Right atrium auricular region (tissue), 2 donors: ENCODE results near the gene LRRC56. TPM values are rescaled to one million over a fixed set of nuclear protein-coding genes. Genes with fewer than 3 reads are reported as not detected.
"Not testable (repeated sequence)": the region's sequence is repeated elsewhere in the genome, so short reads cannot be mapped to it uniquely, and the experiment has no call there.

Experiments
- DNase-seq: peaks from one replicate; pipeline ENCODE4 v3.0.0-alpha.2; 2019; ENCODE audit warnings: low spot score
- H3K27ac ChIP-seq, 2 donors: fragments of 200-600 bp; sonication (generic); 1 replicate in 1 of 2; 2 replicates in 1 of 2; pipeline ENCODE4 v1.5.1; 2016 to 2019
- H3K27me3 ChIP-seq, 2 donors: fragments of 200-600 bp; sonication (generic); one replicate each; pipeline versions ENCODE4 v1.5.1 to v1.6.0; 2017 to 2019
- H3K36me3 ChIP-seq: fragments of 200-600 bp; sonication (generic); one replicate; pipeline ENCODE4 v1.5.1; 2016
- H3K4me1 ChIP-seq, 2 donors: fragments of 200-600 bp; sonication (generic); one replicate each; pipeline versions ENCODE4 v1.5.1 to v1.6.0; 2017 to 2019
- H3K4me3 ChIP-seq, 2 donors: fragments of 200-600 bp; sonication (generic); 1 replicate in 1 of 2; 2 replicates in 1 of 2; pipeline ENCODE4 v1.5.1; 2017 to 2019; ENCODE audit warnings: mild to moderate bottlenecking in 1 of 2, moderate library complexity in 1 of 2
- H3K9me3 ChIP-seq, 2 donors: fragments of 200-600 bp; sonication (generic); one replicate each; pipeline ENCODE4 v1.5.1; 2019
- total RNA-seq, 2 donors: library from RNA; depleted of rRNA; stranded (reverse); fragments of >200 nt; gene quantifications; one replicate each; pipeline ENCODE4 v1.1.0, GENCODE V29; 2016
- TF ChIP-seq, protein P1 (sequence below), 2 donors: fragments of 200-600 bp; sonication (generic); IDR thresholded peaks; one replicate each; pipeline ENCODE4 v1.5.1; 2019; ENCODE audit warnings: antibody characterized with exemption in 2 of 2

LRRC56 gene
- total RNA-seq, 2 donors from 2014 or later, result 0.12 to 0.15 TPM

DNA sequence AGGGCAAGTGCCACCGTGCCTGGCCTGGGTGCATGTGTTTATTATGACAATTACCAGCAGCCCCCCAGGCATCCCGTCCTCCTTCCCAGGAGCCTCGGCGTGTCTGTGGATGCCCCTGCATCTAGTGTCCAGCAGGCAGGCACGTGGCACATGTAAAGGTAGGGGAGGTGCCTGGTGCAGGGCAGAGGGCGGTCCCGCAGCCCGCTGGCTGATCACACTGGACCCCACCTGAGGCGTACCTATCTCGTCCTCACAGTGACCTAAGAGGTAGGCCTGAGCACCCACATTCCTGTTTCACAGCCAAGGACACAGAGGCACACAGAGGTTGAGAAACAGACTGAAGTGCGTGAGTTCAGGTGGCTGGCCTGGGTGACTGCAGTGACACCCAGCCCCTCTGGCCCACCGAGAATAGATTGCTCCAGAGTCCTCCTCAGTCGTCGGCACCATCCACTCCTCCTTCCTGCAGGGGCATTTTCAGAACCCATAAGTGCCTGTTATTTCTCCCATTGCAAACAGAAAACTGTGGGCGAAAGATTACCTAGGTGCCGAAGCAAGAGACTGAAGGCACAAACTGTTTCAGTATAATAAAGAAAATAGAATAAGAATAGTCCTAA is 35.9 kb downstream of the LRRC56 start:
- no peak overlapping the region for H3K27ac ChIP-seq
- DNase-seq, result no peak
- H3K4me1 ChIP-seq, result peaks cover 0 to 41% of the 10 kb centered on the region in 2 donors
- no peaks in the 10 kb centered on the region for H3K36me3 ChIP-seq
- TF ChIP-seq, protein P1, sequence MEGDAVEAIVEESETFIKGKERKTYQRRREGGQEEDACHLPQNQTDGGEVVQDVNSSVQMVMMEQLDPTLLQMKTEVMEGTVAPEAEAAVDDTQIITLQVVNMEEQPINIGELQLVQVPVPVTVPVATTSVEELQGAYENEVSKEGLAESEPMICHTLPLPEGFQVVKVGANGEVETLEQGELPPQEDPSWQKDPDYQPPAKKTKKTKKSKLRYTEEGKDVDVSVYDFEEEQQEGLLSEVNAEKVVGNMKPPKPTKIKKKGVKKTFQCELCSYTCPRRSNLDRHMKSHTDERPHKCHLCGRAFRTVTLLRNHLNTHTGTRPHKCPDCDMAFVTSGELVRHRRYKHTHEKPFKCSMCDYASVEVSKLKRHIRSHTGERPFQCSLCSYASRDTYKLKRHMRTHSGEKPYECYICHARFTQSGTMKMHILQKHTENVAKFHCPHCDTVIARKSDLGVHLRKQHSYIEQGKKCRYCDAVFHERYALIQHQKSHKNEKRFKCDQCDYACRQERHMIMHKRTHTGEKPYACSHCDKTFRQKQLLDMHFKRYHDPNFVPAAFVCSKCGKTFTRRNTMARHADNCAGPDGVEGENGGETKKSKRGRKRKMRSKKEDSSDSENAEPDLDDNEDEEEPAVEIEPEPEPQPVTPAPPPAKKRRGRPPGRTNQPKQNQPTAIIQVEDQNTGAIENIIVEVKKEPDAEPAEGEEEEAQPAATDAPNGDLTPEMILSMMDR (IDR thresholded peaks at IDR 0.05), result no peak
- H3K27me3 ChIP-seq, result no peaks in the 10 kb centered on the region
- no peaks in the 10 kb centered on the region for H3K9me3 ChIP-seq
- H3K4me3 ChIP-seq, result no peak overlapping the region

DNA sequence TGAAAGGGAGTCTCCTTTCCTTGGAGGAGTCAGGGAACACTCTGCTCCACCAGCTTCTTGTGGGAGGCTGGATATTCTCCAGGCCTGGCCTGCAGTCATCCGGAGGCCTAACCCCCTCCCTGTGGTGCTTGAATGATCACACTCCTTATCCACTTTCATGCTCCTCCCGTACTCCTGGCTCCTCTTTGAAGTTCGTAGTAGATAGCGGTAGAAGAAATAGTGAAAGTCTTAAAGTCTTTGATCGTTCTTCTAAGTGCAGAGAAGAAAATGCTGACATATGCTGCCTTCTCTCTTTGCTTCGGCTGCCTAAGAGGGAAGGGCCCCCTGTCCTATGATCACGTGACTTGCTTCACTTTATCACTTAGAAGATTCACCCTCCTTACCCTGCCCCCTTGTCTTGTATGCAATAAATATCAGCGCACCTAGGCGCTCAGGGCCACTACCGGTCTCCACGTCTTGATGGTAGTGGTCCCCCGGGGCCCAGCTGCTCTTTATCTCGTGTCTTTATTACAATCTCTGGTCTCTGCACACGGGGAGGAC is 36.8 kb downstream of the LRRC56 start:
- H3K27me3 ChIP-seq, DNase-seq, H3K4me3 ChIP-seq, H3K36me3 ChIP-seq, H3K9me3 ChIP-seq, H3K27ac ChIP-seq: not testable (repeated sequence)
- peaks cover 0 to 46% of the 10 kb centered on the region in 2 donors for H3K4me1 ChIP-seq

- peak overlapping the region; percentile 55 to 68 for H3K4me3 ChIP-seq
- H3K4me1 ChIP-seq, result peaks cover 0 to 46% of the 10 kb centered on the region in 2 donors
- TF ChIP-seq, protein P1 (IDR thresholded peaks at IDR 0.05), result no peak
- no peaks in the 10 kb centered on the region for H3K27me3 ChIP-seq
- H3K9me3 ChIP-seq, result no peaks in the 10 kb centered on the region
- H3K36me3 ChIP-seq, result no peaks in the 10 kb centered on the region
- DNase-seq, result no peak
- H3K27ac ChIP-seq, result peak overlapping the region in 1 of 2 donors; percentile 67
Measured at GRCh38 chr11:574632-575312, 37.4 kb downstream of the LRRC56 start.

GRCh38 chr11:575313-575995 is 38.1 kb downstream of the LRRC56 start:
- Histone ChIP-seq H3K36me3 (no peaks in the 10 kb centered on the region), H3K27ac (peak overlapping the region; percentile 61 to 67), H3K27me3 (no peaks in the 10 kb centered on the region), H3K4me1 (peaks cover 0 to 51% of the 10 kb centered on the region in 2 donors), H3K4me3 (peak overlapping the region; percentile 55 to 68), H3K9me3 (no peaks in the 10 kb centered on the region)
- DNase-seq, result peak; percentile 62
- TF ChIP-seq, protein P1 (IDR thresholded peaks at IDR 0.05), result no peak

DNA sequence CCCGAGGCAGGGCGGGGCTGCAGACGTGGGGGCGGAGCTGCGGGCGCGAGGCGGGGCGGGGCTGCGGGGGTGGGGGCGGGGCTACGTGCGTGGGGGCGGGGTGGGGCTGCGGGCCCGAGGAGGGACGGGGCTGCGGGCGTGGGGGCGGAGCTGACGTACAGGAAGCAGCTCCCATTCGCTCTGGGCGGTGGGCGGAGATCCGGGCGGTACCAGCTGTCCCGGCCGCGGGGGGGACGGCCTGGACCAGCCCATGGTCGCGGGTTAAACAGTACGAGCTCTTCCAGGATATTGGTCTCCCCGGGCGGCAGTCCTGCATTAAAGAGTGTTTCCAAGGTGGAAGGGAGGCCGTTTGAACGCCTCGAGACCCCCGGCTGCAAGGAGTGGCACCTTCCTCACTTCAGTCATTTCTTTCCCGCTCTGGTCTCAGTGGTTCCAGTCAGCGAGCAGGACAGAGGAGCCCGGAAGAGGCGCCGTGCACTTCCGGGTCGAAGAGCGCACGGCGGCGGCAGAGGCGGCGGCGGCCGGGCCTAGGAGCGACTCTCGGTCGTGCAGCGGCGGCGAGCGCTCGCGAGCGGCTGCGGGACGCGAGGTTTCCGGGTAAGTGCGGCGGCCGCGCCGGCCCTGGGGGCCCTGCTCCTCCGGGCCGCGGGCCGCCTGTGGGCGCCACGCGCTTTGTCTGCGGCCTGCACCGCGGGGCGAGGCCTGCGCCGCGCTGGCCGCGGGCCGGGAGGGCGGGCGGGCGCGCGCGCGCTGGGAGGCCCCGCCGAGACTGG is 38.9 kb downstream of the LRRC56 start, which contains the start of gene PHRF1:
PHRF1 (plus strand) TSS at position 475 of the 773 bp plus-strand sequence. CDS start 5,043 bp downstream, outside the sequence.
- DNase-seq, result peak; percentile 94
- peaks cover 0 to 57% of the 10 kb centered on the region in 2 donors for H3K4me1 ChIP-seq
- no peaks in the 10 kb centered on the region for H3K36me3 ChIP-seq
- TF ChIP-seq, protein P1 (IDR thresholded peaks at IDR 0.05), result no peak
- no peaks in the 10 kb centered on the region for H3K9me3 ChIP-seq
- peak within 1 kb of the TSS; percentile 89 to 96 for H3K27ac ChIP-seq
- peak within 1 kb of the TSS; percentile 84 to 87 for H3K4me3 ChIP-seq
- no peaks in the 10 kb centered on the region for H3K27me3 ChIP-seq
